Panc1 (cell line): Measurements from ENCODE around the gene BRPF1. TPM values are rescaled to one million over a fixed set of nuclear protein-coding genes. Genes with fewer than 3 reads are reported as not detected.
A peak's percentile ranks its signal among the peaks of the same experiment; 100 is the strongest.
"Not testable (repeated sequence)": the region's sequence is repeated elsewhere in the genome, so short reads cannot be mapped to it uniquely, and the experiment has no call there.

Source experiments
- ATAC-seq: fragments of 200-7000 bp; cut with Tn5 transposase; 2 replicates; pipeline ENCODE4 v1.9.1; 2020; ENCODE audit warnings: mild to moderate bottlenecking, moderate library complexity
- BruUV-seq: library from RNA; stranded (reverse); fragments of 400-500 nt; replicated peaks from 2 replicates; lab custom pipeline; 2021; lab: Mats Ljungman, UMichigan
- CTCF ChIA-PET: fragments of 300-600 bp; sonication (Branson Sonifier 250); formaldehyde crosslinking; loops from one replicate; lab custom pipeline; 2022; ENCODE audit warnings: antibody characterized with exemption; lab: Charles Lee
- POLR2A ChIA-PET: fragments of 300-600 bp; sonication (Branson Sonifier 250); formaldehyde crosslinking; loops from one replicate; lab custom pipeline; 2022; ENCODE audit warnings: antibody characterized with exemption; lab: Charles Lee
- DNase-seq: peaks from one replicate; pipeline ENCODE4 v3.0.0-alpha.2; 2010; ENCODE audit warnings: low read depth, low spot score
- H3K27ac ChIP-seq: 2 replicates; pipeline ENCODE4 v1.5.1; 2011; ENCODE audit warnings: mild to moderate bottlenecking, low read length, inconsistent platforms
- H3K27me3 ChIP-seq: fragments of 200-500 bp; sonication (Bioruptor generic); 2 replicates; pipeline ENCODE4 v1.6.0; 2014; ENCODE audit warnings: low read length, inconsistent platforms; ENCODE audit not compliant: control insufficient read depth, insufficient read depth
- H3K36me3 ChIP-seq: fragments of 200-500 bp; sonication (Bioruptor generic); 2 replicates; pipeline ENCODE4 v1.5.1; 2014; ENCODE audit warnings: inconsistent platforms, mild to moderate bottlenecking, low read length, moderate library complexity; ENCODE audit not compliant: control insufficient read depth, insufficient read depth
- H3K4me1 ChIP-seq: 2 replicates; pipeline ENCODE4 v1.5.1; 2011; ENCODE audit warnings: inconsistent platforms, mild to moderate bottlenecking, low read length, moderate library complexity; ENCODE audit not compliant: control insufficient read depth, insufficient read depth
- H3K4me3 ChIP-seq, 2 experiments: 2 replicates each; pipeline ENCODE4 v1.5.1; 2011 to 2012; ENCODE audit warnings: low read depth in 2 of 2, low read length in 2 of 2, mild to moderate bottlenecking in 2 of 2, inconsistent platforms in 1 of 2, moderate library complexity in 1 of 2
- H3K9me3 ChIP-seq: fragments of 200-500 bp; sonication (Bioruptor generic); 2 replicates; pipeline ENCODE4 v1.5.1; 2014; ENCODE audit warnings: low read depth, mild to moderate bottlenecking, inconsistent platforms, low read length, moderate library complexity; ENCODE audit not compliant: control insufficient read depth, insufficient read depth
- POLR2AphosphoS5 ChIP-seq: IDR thresholded peaks from 2 replicates; pipeline ENCODE4 v1.6.1; 2012; ENCODE audit warnings: mild to moderate bottlenecking, low read depth, low read length, moderate library complexity
- SIN3A ChIP-seq: IDR thresholded peaks from 2 replicates; pipeline ENCODE4 v1.6.1; 2012; ENCODE audit warnings: low read depth, mild to moderate bottlenecking, low read length, moderate library complexity, borderline replicate concordance; ENCODE audit not compliant: insufficient read depth
- TCF7L2 ChIP-seq: IDR thresholded peaks from 2 replicates; pipeline ENCODE4 v1.6.1; 2011; ENCODE audit warnings: mild to moderate bottlenecking, low read depth, low read length, inconsistent platforms
- in situ Hi-C: cut with HindIII; loops from 2 replicates; pipeline ENCODE4 v1.10.0; 2016; ENCODE audit warnings: low sequenced_read_pairs, low pct_unique_long_range_greater_than_20kb
- intact Hi-C: fragments of 100-400 bp; cut with micrococcal nuclease; formaldehyde crosslinking; loops from one replicate; pipeline ENCODE4 v1.10.0; 2022; ENCODE audit not compliant: unreplicated experiment
- total RNA-seq: library from RNA; stranded (reverse); gene quantifications from one replicate; pipeline ENCODE4 v1.2.1, GENCODE V29; 2021; ENCODE audit not compliant: unreplicated experiment
- TF ChIP-seq, protein P1 (sequence below): fragments of 450-650 bp; IDR thresholded peaks from 2 replicates; pipeline ENCODE4 v1.5.1; 2017; ENCODE audit warnings: mild to moderate bottlenecking
- TF ChIP-seq, protein P2 (sequence below), 2 experiments: IDR thresholded peaks; 2 replicates each; pipeline ENCODE4 v1.6.1; 2011 to 2012; ENCODE audit warnings: low read depth in 2 of 2, control low read depth in 1 of 2, low read length in 1 of 2, mild to moderate bottlenecking in 1 of 2, moderate library complexity in 1 of 2; ENCODE audit not compliant: insufficient read depth in 1 of 2

Gene BRPF1
- total RNA-seq, 1 experiment from 2014 or later = 17.4 TPM

DNA sequence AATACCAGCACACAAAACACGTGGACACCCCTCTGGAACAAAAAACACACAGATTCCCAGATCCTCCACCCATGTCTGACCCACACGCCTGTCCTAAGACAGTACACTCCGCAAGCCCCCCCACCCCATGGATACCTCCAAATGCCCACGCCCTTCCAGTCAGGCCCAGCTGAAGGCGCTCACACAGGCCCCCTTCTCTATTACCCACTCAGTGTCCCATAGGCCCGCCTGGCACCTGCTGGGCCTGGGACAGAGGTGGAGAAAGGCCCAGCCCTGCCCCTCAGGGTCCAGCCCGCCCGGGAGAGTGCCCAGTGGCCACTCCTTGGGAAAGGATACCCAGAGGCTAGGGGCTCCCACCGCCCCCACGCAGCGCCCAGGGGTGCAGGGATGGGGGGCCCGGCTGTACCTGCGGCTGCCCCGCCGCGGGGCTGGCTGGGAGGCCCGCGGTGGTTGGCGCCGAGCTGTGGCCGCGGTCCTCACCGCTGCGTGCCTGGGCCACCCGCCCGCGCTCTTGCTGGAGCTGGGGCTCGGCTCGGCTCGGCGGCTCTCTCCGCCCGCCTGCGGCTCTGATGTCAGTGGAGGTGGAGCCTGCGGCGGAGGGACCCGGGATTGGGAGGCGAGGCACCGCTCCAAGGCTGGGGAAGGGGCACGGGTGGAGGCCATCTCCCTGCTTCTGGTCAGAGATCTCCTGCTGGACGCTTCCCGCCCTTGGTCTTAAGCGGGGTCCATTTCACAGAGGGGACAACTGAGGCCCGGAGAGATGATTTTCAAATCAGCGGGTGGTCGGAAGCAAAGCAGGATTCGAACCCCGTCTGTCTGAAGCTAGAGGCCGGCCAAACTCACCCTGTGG lies 38.1 kb downstream of the BRPF1 start, which contains the start of gene CAMK1:
Gene CAMK1 (minus strand): TSS at position 522 of the 850 bp plus-strand sequence. CDS start 2,198 bp downstream, outside the sequence.
- TF ChIP-seq POLR2AphosphoS5 = 0 out of 2 replicates have a peak, but pooled peaks have one; percentile 15
- no peak for TF ChIP-seq TCF7L2
- intact Hi-C loops = no loop called here
- in situ Hi-C loops = no loop called here
- POLR2A ChIA-PET = interaction anchor here (0.6 kb wide), 1 partner anchor 15 kb away, joined by 3 read pairs; no protein-coding TSS in a partner anchor
- Histone ChIP-seq H3K9me3 (no peaks in the 10 kb centered on the region), H3K27ac (peak within 1 kb of the TSS; percentile 48; the same call in 1 of the 2 replicates), H3K4me1 (0 out of 2 replicates have a peak, but pooled peaks cover 3% of the 10 kb centered on the region), H3K27me3 (no peaks in the 10 kb centered on the region), H3K36me3 (no peaks in the 10 kb centered on the region), H3K4me3 (peak within 1 kb of the TSS; percentile 50 to 54)
- peak; percentile 91 for ATAC-seq
- no peak for DNase-seq
- CTCF ChIA-PET = no interaction called here
- BruUV-seq = no TSS peak

DNA sequence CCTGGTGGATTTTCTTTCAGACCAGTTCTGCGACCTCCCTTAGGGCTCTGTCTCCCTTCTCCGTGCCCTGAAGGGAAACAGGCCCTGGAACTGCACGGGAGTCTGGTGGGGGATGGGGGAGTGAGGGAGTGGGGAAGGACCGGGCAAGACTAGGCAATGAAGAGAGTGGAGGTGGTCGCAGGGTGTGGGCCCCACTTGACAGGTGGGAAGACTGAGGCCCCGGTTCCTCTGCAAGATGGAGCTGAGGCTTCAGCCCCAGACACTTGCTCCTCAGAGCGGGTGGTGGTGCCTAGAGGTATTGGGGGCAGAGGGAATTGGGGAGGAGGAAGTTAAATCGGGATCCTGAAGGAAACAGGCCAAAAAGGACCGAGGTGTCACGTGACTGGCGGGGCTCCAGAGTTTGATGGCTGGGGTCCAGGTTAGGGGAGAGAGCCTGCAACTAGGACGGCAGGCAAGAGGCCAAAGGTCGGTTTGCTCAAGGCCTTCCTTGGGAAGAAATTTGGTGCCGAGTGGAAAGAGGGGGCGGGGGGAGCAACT lies 38.8 kb downstream of the BRPF1 start:
- TF ChIP-seq TCF7L2 (no peak), SIN3A (no peak), POLR2AphosphoS5 (no peak)
- TF ChIP-seq, protein P1, sequence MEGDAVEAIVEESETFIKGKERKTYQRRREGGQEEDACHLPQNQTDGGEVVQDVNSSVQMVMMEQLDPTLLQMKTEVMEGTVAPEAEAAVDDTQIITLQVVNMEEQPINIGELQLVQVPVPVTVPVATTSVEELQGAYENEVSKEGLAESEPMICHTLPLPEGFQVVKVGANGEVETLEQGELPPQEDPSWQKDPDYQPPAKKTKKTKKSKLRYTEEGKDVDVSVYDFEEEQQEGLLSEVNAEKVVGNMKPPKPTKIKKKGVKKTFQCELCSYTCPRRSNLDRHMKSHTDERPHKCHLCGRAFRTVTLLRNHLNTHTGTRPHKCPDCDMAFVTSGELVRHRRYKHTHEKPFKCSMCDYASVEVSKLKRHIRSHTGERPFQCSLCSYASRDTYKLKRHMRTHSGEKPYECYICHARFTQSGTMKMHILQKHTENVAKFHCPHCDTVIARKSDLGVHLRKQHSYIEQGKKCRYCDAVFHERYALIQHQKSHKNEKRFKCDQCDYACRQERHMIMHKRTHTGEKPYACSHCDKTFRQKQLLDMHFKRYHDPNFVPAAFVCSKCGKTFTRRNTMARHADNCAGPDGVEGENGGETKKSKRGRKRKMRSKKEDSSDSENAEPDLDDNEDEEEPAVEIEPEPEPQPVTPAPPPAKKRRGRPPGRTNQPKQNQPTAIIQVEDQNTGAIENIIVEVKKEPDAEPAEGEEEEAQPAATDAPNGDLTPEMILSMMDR = no peak
- TF ChIP-seq, protein P2, sequence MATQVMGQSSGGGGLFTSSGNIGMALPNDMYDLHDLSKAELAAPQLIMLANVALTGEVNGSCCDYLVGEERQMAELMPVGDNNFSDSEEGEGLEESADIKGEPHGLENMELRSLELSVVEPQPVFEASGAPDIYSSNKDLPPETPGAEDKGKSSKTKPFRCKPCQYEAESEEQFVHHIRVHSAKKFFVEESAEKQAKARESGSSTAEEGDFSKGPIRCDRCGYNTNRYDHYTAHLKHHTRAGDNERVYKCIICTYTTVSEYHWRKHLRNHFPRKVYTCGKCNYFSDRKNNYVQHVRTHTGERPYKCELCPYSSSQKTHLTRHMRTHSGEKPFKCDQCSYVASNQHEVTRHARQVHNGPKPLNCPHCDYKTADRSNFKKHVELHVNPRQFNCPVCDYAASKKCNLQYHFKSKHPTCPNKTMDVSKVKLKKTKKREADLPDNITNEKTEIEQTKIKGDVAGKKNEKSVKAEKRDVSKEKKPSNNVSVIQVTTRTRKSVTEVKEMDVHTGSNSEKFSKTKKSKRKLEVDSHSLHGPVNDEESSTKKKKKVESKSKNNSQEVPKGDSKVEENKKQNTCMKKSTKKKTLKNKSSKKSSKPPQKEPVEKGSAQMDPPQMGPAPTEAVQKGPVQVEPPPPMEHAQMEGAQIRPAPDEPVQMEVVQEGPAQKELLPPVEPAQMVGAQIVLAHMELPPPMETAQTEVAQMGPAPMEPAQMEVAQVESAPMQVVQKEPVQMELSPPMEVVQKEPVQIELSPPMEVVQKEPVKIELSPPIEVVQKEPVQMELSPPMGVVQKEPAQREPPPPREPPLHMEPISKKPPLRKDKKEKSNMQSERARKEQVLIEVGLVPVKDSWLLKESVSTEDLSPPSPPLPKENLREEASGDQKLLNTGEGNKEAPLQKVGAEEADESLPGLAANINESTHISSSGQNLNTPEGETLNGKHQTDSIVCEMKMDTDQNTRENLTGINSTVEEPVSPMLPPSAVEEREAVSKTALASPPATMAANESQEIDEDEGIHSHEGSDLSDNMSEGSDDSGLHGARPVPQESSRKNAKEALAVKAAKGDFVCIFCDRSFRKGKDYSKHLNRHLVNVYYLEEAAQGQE (IDR thresholded peaks at IDR 0.05; ENCODE audit: insufficient read depth in 1 of 2, low read depth in 2 of 2, low read length in 1 of 2) = no peak
- H3K9me3 ChIP-seq = no peaks in the 10 kb centered on the region
- CTCF ChIA-PET = interaction anchor here (0.7 kb wide), 1 partner anchor 11 kb away, joined by 3 read pairs; no protein-coding TSS in a partner anchor
- in situ Hi-C loops (no loop called here), intact Hi-C loops (no loop called here)
- POLR2A ChIA-PET = interaction anchor here (0.6 kb wide), 2 partner anchors 15 to 27 kb away, joined by 3 to 13 read pairs; no protein-coding TSS in a partner anchor
- H3K4me3 ChIP-seq = peak overlapping the region; percentile 50 to 54
- no peaks in the 10 kb centered on the region for H3K27me3 ChIP-seq
- ATAC-seq (no peak), DNase-seq (no peak)
- H3K36me3 ChIP-seq = no peaks in the 10 kb centered on the region
- peak overlapping the region; percentile 48; the same call in 1 of the 2 replicates for H3K27ac ChIP-seq
- no TSS peak for BruUV-seq
- H3K4me1 ChIP-seq = 0 out of 2 replicates have a peak, but pooled peaks cover 3% of the 10 kb centered on the region

DNA sequence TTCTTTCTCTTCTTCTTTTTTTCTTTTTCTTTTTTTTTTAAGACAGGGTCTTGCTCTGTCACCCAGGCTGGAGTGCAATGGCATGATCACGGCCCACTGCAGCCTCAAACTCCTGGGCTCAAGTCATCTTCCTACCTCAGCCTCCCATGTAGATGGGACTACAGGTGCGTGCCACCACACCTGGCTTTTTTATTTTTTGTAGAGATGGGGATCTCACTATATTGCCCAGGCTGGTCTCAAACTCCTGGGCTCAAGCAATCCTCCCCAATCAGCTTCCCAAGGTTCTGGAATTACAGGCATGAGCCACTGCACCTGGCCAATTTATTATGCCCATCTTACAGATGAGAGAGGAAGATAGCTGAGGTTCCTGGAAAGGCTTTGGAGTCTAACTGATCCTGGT lies 39.5 kb downstream of the BRPF1 start:
- DNase-seq, BruUV-seq, H3K4me3 ChIP-seq, H3K27ac ChIP-seq, ATAC-seq, H3K9me3 ChIP-seq, H3K4me1 ChIP-seq, H3K27me3 ChIP-seq, in situ Hi-C loops, intact Hi-C loops, H3K36me3 ChIP-seq: not testable (repeated sequence)
- ChIA-PET CTCF (interaction anchor here (0.7 kb wide), 1 partner anchor 11 kb away, joined by 3 read pairs; no protein-coding TSS in a partner anchor), POLR2A (interaction anchor here (0.6 kb wide), 1 partner anchor 26 kb away, joined by 13 read pairs; no protein-coding TSS in a partner anchor)
